ENCODE data around the gene MAML1. TPM values are rescaled to one million over a fixed set of nuclear protein-coding genes. Genes with fewer than 3 reads are reported as not detected.
A peak's percentile ranks its signal among the peaks of the same experiment; 100 is the strongest.

Gene MAML1
- total RNA-seq, 1 donor from 2014 or later: 29.1 TPM

- Mint-ChIP-seq H3K27ac (no peak overlapping the region), H3K4me1 (peaks cover 44% of the 10 kb centered on the region), H3K36me3 (peaks cover 26% of the 10 kb centered on the region), H3K9me3 (no peaks in the 10 kb centered on the region), H3K27me3 (ENCODE audit: insufficient read depth, low read depth) (no peaks in the 10 kb centered on the region), H3K4me3 (no peak overlapping the region)
- Histone ChIP-seq H3K79me2 (ENCODE audit: low read depth) (peaks cover 54% of the 10 kb centered on the region), H3K4me1 (peaks cover 4% of the 10 kb centered on the region), H2AFZ (replicated peaks) (no peak overlapping the region), H4K20me1 (ENCODE audit: low read depth) (peaks cover 88% of the 10 kb centered on the region), H3K9ac (no peak overlapping the region), H3F3A (ENCODE audit: low read depth) (peaks cover 15% of the 10 kb centered on the region), H3K9me3 (ENCODE audit: low read depth) (no peaks in the 10 kb centered on the region), H3K4me3 (no peak overlapping the region), H3K27ac (no peak overlapping the region), H3K36me3 (peaks cover 8% of the 10 kb centered on the region), H3K4me2 (no peak overlapping the region), H3K27me3 (no peaks in the 10 kb centered on the region)
- no peak for TF ChIP-seq EZH2phosphoT487 (IDR thresholded peaks at IDR 0.05)
- TF ChIP-seq EZH2 (IDR thresholded peaks at IDR 0.05): no peak
- TF ChIP-seq CTCF (IDR thresholded peaks at IDR 0.05): no peak
- DNase-seq (ENCODE audit: low spot score): no peak
Observed at GRCh38 chr5:179766726-179767455, 34.3 kb downstream of the MAML1 start.

- no peak for TF ChIP-seq EZH2phosphoT487 (IDR thresholded peaks at IDR 0.05)
- no peak for TF ChIP-seq EZH2 (IDR thresholded peaks at IDR 0.05)
- TF ChIP-seq CTCF (IDR thresholded peaks at IDR 0.05): no peak
- Histone ChIP-seq H3F3A (ENCODE audit: low read depth) (peaks cover 8% of the 10 kb centered on the region), H3K36me3 (peaks cover 8% of the 10 kb centered on the region), H3K27ac (no peak overlapping the region), H3K4me1 (peaks cover 4% of the 10 kb centered on the region), H3K4me3 (no peak overlapping the region), H2AFZ (replicated peaks) (no peak overlapping the region), H3K9ac (no peak overlapping the region), H3K27me3 (no peaks in the 10 kb centered on the region), H3K4me2 (no peak overlapping the region), H3K9me3 (ENCODE audit: low read depth) (no peaks in the 10 kb centered on the region), H4K20me1 (ENCODE audit: low read depth) (peaks cover 81% of the 10 kb centered on the region), H3K79me2 (ENCODE audit: low read depth) (peaks cover 47% of the 10 kb centered on the region)
- no peak for DNase-seq (ENCODE audit: low spot score)
- Mint-ChIP-seq H3K4me1 (peaks cover 37% of the 10 kb centered on the region), H3K36me3 (peaks cover 31% of the 10 kb centered on the region), H3K4me3 (no peak overlapping the region), H3K27ac (no peak overlapping the region), H3K9me3 (no peaks in the 10 kb centered on the region), H3K27me3 (ENCODE audit: insufficient read depth, low read depth) (no peaks in the 10 kb centered on the region)
Observed at GRCh38 chr5:179767496-179768100, 35.0 kb downstream of the MAML1 start.

GRCh38 chr5:179768326-179769085 lies 35.9 kb downstream of the MAML1 start:
- Histone ChIP-seq H3K79me2 (ENCODE audit: low read depth) (peaks cover 40% of the 10 kb centered on the region), H3K36me3 (peaks cover 8% of the 10 kb centered on the region), H3K9me3 (ENCODE audit: low read depth) (no peaks in the 10 kb centered on the region)

More at GRCh38 chr5:179768326-179769085, 35.9 kb downstream of the MAML1 start:
- H3K4me1 ChIP-seq: peaks cover 1% of the 10 kb centered on the region
- DNase-seq (ENCODE audit: low spot score): peak; percentile 37
- TF ChIP-seq CTCF (IDR thresholded peaks at IDR 0.05) (peak; percentile 41), EZH2phosphoT487 (IDR thresholded peaks at IDR 0.05) (no peak), EZH2 (IDR thresholded peaks at IDR 0.05) (no peak)
- no peaks in the 10 kb centered on the region for H3K27me3 ChIP-seq
- H3K27me3 Mint-ChIP-seq (ENCODE audit: insufficient read depth, low read depth): no peaks in the 10 kb centered on the region
- no peak overlapping the region for H3K27ac Mint-ChIP-seq
- peaks cover 72% of the 10 kb centered on the region for H4K20me1 ChIP-seq (ENCODE audit: low read depth)
- H3F3A ChIP-seq (ENCODE audit: low read depth): peaks cover 3% of the 10 kb centered on the region
- H3K27ac ChIP-seq: no peak overlapping the region
- H3K4me1 Mint-ChIP-seq: peaks cover 28% of the 10 kb centered on the region
- no peak overlapping the region for H3K9ac ChIP-seq
- H3K4me2 ChIP-seq: no peak overlapping the region
- H3K36me3 Mint-ChIP-seq: peaks cover 38% of the 10 kb centered on the region
- no peaks in the 10 kb centered on the region for H3K9me3 Mint-ChIP-seq
- no peak overlapping the region for H3K4me3 ChIP-seq
- H3K4me3 Mint-ChIP-seq: no peak overlapping the region
- no peak overlapping the region for H2AFZ ChIP-seq (replicated peaks)

Measured in neural progenitor cell (in vitro differentiated cells).